GM21360 (cell line): ENCODE measurements around the gene SNRPD1.
"Not testable (repeated sequence)": the region's sequence is repeated elsewhere in the genome, so short reads cannot be mapped to it uniquely, and the experiment has no call there.

Experiments used
- ATAC-seq: cut with Tn5 transposase; IDR thresholded peaks from one replicate; pipeline ENCODE4 v1.9.1; 2021; ENCODE audit warnings: mild to moderate bottlenecking, moderate library complexity; ENCODE audit not compliant: unreplicated experiment

Gene SNRPD1

GRCh38 chr18:21612125-21613039 is at the start of gene SNRPD1:
TSS of gene SNRPD1 (plus strand) at chr18:21612314. CDS start at chr18:21612430, 116 bp downstream.
- ATAC-seq: peak; percentile 98

- no peak for ATAC-seq
Measured at GRCh38 chr18:21571772-21572171, 40.3 kb upstream of the SNRPD1 start.

- no peak for ATAC-seq
Measured at GRCh38 chr18:21575656-21576055, 36.5 kb upstream of the SNRPD1 start.

- no peak for ATAC-seq
Measured at GRCh38 chr18:21584391-21584790, 27.7 kb upstream of the SNRPD1 start.

- ATAC-seq: not testable (repeated sequence)
Measured at GRCh38 chr18:21592361-21592760, 19.8 kb upstream of the SNRPD1 start.

DNA sequence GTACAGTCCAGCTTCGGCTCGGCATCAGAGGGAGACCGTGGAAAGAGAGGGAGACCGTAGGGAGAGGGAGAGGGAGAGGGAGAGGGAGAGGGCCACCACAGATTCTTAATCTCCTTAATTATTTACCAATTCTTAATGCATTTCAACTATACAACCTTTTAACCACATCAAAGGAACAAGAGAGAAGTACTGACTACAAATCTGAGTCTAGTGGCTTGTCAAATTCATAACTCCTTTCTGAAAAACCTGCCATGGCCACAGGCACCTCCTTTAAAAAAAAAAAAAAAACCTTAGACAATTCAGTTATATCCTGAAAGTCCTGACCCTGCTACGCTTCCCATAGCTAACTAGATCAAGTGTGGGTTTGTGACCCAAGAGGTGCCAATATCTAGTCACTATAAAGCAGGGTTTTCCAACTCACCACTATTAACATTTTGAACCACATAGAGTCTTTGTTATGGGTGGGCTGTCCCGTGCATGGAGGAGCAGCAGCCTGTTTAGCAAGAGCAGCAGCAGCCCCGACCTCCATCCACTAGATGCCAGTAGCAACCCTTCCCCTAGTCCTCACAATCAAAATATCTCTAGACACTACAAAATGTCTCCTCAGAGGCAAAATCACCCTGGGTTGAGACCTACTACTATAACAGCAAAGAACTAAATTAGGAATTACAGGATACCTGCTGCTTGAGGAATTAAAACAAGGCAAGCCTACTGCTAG is 18.4 kb upstream of the SNRPD1 start:
- ATAC-seq: no peak

DNA sequence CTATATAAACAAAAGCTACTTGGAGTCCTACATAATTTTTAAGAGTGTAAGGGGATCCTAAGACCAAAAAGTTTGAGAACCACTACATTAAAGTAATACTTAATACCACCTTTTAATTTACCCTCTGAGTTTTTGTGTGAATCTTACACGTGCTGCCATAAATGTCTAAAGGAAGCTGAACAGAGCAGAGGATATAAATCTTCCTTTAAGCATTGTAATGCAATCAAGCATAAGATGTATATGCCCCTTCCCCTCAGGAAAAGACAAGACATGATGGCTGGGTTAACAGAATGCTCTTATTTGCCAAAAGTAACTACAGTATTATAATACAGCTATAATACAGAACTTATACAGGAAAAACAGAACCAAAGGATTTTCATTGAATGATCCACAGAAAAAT is 14.5 kb upstream of the SNRPD1 start:
- no peak for ATAC-seq

GRCh38 chr18:21598726-21599584 is 13.2 kb upstream of the SNRPD1 start:
- ATAC-seq: no peak

DNA sequence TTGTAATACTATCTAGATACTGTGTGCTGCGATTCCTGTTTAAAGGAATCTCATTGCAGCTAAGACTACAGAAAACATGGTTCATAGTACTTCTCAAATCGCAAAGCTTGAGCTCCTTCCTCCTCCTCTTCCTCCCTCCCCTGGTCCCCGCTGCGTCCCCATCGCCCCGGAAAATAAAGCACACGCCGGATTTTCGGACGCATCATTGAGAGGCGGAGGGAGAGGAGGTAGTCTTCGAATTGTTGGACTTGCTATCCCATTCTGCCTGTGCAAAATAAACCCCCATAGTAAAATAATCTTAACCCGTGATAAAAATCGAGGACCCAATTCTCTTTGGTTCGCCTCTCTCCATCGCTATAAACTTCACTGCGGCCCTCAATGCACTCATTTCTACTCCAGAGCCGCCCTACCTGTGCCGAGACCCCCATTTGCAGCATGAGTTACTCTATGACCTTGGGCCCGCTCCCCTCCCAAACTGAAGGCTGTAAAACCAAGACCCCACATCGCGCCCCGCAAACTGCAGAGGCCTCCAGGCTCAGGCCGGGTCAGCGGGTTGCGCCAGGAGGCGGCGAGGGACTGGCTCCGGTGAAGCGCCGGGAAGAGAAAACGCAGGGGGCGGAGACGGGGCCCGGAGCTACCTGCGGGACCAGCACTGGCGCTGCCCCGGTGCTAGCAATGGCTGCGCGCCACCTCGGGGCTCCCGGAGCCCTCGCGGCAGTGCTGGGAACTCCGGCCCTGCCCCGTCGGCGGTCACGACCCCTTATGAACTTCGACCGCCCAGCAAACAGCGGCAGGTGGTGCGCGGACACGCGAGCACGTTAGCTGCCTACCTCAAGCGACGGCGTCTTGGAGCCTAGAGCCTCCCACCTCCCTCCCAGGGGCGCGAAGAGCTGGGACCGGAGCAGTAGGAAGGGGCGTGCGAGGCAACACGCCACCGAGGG is 12.3 kb upstream of the SNRPD1 start:
- ATAC-seq: peak; percentile 38

- peak; percentile 84 for ATAC-seq
Measured at GRCh38 chr18:21600526-21601410, 11.3 kb upstream of the SNRPD1 start, which contains the start of gene ESCO1. TSS of gene ESCO1 (minus strand) at chr18:21600704. CDS start at chr18:21574843, 25,861 bp downstream.

DNA sequence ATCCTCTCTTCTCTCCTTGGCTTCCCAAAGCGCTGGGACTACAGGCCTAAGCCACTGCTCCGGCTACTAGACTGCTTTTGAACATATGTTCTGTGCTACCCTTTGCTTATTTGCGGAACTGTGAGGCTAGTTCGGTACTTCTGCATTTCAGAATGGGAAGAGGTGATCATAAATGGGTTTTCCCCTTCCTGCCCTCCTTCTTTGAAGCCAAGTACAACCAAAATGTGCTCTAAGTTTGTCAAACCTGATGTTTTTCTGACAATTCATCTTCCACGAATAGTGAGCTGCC is 9.9 kb upstream of the SNRPD1 start:
- no peak for ATAC-seq

GRCh38 chr18:21604671-21605070 is 7.4 kb upstream of the SNRPD1 start:
- no peak for ATAC-seq

DNA sequence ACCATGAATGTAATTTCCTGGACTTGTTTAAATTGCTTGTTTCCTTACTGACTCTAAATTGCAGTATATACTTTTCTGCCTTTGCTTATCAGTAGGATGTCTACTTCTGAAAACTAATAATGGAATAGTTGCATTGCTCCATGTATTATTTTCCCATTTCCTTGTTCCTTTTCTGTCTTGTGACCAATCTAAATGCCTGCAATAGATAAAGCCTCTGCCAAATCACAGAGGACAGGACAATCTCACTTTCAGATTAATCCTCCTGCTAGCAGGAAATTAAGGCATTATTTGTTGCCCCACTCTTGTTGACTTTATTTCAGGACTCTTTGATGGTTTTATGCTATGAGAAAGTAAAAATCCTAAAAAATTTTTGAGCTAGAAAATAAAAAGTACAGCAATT is 6.9 kb upstream of the SNRPD1 start:
- ATAC-seq: no peak

DNA sequence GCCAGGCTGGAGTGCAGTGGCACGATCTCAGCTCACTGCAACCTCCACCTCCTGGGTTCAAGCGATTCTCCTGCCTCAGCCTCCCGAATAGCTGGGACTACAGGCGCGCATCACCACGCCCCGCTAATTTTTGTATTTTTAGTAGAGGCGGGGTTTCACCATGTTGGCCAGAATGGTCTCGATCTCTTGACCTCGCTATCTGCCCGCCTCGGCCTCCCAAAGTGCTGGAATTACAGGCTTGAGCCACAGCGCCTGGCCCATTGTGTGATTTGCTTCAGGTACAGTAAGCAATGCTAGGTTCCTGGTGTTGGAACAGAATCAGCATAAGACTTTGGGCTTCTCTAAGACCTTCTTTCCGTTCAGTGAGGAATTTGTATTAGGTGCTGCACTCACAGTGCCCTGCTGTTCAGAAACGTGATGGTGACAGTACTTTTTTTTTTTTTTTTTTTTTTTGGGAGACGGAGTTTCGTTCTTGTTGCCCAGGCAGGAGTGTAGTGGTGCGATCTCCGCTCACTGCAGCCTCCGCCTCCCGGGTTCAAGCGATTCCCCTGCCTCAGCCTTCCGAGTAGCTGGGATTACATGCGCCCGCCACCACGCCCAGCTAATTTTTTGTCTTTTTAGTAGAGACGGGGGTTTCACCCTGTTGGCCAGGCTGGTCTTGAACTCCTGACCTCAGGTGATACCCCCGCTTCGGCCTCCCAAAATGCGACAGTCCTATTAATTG is 551 bp upstream of the SNRPD1 start:
- peak; percentile 2 for ATAC-seq

DNA sequence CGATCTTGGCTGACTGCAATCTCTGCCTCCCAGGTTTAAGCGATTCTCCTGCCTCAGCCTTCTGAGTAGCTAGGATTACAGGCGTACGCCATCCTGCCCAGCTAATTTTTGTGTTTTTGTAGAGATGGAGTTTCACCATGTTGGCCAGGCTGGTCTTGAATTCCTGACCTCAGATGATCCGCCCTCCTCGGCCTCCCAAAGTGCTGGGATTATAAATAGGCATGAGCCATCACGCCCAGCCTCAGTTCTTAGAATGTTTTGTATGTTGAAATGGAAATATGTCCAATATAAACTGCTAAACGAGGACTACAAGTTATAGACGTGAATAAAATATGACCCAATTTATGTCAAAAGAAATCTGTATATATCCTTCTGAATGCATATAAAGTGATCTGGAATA is 9.5 kb downstream of the SNRPD1 start:
- ATAC-seq: not testable (repeated sequence)

- ATAC-seq: peak; percentile 85
Measured at GRCh38 chr18:21629089-21629832, 17.1 kb downstream of the SNRPD1 start.

DNA sequence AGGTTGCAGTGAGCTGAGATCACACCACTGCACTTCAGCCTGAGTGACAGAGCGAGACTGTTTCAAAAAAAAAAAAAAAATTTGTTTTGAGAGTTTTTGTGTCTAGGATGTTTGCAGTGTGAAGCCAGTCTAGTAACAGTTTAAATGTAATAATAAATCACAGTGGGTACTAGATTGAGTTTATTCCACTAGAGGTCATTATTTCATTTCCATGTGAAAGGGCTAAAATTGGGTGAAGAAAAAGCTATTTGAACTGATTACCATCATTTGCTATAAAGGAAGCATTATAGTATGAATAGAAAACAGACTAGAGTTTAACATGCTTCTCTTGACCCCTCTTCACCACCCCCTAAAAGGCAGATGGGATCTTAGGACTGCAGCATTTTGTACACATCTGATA is 20.3 kb downstream of the SNRPD1 start:
- ATAC-seq: no peak
